NCI-H2029 (cell line): Measurements from ENCODE around the gene TBC1D16.

Experiments
- DNase-seq: peaks from one replicate; lab custom pipeline; 2025; lab: John Stamatoyannopoulos, UW

TBC1D16 gene

DNA sequence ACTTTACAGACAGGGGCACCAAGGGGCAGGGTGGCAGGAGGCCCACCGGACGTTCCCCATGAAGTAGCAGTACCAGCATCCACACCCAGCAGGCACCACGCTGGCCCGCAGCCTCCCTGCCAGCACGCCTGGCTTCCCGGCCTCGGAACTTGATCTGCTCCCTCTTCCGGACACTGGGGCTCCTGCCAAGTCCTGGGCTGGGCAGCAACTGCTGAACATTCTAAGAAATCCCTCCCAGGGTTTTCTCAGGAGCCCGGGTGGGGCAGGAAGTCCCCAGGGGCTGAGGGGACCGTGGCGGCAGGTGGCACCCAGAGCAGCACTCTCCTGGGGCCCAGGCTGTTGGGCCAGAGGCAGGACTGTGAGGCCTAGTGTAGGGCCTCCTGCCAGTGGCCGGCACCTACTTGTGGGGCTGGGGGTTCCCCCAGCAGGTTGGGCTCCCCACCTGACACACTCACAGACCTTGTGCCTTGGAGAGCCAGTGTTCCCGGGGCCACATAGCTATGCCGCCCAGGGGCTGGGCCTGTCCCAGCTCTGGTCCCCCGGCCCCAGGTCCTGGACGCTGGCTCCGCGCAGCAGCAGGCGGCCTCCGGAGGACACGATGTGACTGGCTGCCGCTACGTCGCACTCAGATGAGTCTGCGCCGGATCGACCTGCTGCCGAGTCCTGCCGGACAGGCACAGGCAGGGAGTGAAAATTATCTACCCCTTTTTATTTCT lies 110.3 kb downstream of the TBC1D16 start:
- DNase-seq = no peak

DNA sequence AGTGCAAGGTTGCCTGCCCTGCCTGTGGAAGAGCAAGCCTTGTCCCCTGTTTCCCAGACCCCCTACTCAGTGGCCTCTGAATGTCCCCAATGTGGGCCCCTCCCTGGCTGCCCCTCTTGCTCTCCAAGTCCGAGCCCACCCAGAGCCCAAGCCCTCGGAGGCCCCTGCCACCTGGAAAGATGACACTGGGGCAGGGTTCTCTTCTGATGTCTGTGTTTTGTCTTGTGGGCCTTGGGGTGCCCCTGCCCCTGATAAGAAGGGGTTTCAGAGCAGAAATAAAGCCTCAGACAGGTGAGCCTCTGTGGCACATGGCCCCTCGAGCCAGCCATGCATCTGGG lies 111.1 kb downstream of the TBC1D16 start:
- DNase-seq = no peak

DNA sequence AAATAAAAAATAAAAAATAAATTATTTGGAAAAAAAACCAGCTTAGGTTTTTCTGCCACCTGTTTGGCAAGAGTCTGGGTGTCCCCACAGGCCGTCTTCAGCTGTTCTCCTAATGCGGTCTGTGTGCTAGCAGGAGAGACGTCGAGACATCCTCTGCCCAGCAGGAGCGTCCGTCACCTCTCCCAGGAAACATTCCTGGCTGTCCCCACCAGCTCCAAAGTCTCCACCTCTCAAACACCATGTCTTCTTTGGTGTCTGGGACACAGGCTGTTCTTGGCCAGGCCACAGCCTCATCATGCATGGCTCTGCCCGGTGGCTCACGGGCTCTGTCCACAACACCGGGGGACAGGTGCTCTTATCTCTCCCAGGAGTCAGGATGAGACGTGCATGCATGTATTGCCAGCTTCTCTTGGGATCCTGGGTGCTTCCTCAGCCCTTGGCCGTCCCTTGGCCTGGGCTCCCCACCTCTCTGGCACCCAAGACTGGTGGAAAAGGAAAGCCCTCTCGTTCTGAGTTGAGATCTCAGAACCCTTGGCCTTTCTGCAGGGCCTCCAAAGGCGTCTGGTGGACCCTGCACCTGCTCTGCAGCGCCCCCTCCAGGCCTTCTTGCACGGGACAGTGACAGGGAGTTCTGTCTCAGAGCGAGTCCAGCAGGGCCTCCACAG lies 111.6 kb downstream of the TBC1D16 start:
- DNase-seq = no peak

DNA sequence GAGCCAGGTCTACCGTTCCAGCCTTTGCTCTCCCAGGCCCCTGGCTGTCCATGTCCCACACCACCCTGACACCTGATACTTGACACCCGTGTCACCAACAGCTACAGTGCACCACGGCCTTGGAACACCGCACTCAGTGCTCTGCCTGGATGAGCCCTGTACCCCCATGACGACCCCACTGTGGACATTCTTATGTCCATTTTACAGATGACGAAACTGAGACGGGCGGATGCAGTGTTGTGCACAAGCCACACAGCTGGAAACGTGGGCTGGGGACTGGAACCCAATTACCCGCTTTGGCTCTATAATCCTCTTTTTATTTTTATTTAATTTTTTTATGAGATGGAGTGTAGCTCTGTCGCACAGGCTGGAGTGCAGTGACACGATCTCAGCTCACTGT lies 112.9 kb downstream of the TBC1D16 start:
- DNase-seq = no peak

DNA sequence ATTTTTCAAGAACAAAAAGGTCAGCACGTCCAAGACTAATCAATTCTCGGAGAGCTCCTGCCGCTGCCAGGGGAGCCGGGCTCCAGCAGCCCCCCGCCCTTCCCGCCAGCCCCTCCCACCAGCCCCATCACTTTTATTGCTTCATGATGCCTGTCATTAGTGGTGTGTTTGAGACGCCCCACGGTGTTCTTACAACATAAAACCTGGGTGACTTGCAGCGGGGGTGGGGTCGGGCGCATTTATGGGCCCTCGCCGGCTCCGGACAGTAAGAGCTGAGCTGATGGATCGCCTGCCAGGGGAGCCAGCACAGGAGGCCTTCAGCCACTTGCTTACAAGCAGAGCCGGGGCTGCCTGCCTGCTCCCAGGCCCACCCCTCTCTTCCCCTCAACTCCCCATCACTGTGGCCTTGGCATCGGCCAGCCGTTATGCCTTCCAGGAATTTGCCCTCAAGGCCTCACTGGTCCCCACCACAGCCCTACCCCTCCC lies 113.5 kb downstream of the TBC1D16 start:
- DNase-seq = no peak

DNA sequence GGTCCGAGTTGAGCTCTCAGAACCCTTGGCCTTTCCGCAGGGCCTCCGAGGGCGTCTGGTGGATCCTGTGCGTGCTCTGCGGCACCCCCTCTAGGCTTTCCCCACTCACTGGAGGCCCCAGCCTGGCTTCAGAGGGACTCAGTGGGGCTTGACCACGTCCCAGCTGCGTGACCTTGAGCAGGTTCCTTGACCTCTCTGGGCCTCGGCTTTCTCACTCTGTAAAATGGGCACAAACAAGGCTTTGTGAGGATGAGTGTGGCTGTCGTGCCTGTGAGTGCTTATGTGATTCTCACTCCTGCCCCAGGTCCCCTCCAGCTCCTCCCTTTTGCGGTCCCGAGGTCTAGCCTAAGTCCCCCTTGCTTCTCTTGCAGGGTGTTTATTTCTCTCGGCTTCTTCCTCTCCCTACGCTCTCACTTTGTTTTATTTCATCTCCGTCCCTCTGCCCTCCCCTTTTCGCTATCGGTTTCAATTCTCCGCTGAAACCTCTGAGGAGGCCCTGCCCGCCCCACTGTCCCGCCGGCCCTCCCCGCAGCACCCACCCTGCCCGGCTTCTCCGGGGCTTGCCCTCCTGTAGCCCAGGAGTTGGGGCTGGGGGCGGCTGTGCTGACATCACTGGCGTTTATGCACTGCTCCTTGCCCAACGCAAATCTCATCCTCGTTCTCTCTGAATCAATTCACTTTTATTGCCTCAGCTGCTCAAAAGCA lies 114.1 kb downstream of the TBC1D16 start:
- DNase-seq = no peak

DNA sequence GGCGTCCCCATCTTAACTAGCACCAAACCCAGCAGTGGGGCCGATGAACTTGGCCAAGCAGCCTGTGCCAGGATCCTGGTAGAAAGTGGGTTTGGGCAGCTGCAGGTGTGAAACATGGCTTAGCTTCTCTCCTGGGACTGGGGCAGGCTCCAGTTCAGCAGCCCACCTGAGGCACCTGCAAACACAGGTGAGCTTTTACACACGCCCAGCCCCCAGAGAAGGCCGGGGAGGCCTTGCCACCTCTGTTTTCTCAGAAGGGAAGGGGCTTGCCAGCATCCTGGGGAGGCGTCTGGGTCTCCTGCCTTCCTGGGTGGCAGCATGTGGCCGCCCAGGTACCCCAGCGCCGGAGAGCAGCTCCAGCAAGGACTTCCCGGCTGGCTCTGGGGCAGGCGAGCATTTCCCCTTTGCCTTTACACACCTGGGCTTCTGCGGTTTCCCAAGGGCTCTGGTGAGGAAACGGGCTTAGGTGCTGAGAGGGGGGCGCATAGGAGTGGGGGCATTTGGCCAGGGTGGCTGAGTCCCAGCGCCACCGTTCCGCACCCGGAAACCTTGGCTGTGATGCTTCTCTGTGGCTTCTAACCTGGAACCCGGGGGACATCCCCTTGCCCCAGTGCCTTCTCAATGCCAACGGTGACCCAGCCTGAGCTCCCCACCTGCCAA lies 114.8 kb downstream of the TBC1D16 start:
- DNase-seq = no peak

DNA sequence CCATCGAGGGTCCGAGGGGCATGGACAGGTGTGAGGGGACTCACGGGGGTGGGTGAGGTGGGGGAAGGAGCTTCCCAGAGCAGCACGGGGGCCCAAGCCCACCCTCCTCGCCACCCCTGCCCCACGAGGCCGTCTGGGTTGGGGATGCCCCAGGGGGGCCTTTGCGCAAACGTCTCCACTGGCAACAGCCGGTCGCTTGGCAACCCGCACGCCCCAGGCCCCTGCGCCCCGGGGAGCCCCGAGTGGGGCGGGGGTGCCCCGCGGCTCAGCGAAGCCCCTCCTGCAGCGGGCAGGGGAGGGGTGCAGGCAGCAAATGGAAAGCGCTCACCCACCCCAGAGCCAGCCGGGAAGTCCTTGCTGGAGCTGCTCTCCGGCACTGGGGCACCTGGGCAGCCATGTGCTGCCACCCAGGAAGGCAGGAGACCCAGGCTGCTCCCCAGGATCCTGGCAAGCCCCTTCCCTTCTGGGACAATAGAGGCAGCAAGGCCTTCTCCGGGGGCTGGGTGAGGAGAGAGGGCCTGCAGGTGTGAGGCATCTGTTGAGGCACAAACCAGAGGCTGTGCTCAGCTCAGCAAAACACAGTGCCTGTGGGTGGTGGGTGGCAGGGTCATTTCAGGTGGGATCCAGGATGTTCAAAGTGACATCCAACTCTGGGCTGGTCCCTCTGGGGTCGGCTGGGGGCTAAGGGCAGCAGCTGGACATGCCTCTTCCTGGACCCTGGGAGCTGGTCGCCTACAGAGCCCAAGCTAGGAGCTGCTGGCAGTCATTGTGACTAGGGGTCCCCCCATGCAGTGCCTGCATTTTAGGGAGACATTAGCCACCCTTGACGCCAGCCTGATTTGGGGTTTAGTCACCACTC lies 115.6 kb downstream of the TBC1D16 start:
- no peak for DNase-seq

DNA sequence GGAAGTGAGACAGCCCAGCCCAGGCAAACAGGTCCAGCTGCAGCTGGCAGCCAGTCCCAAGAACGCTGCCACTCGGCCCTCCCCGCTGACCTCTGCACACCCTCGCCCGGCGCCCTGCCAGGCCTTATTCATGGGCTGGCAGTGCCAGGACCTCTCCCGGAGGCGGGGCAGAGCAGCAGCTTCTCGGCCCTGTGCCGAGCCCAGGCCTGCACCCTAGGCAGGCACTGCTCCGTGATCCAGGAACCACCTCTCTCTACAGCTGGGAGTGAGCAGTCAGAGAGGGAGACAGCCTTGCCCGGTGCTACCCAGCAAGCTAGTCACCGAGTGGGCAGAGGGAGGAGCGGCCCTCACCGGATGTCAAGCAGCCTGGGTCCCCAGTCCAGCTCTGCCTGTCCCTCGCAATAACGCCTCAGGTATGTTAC lies 116.5 kb downstream of the TBC1D16 start:
- peak; percentile 83 for DNase-seq

DNA sequence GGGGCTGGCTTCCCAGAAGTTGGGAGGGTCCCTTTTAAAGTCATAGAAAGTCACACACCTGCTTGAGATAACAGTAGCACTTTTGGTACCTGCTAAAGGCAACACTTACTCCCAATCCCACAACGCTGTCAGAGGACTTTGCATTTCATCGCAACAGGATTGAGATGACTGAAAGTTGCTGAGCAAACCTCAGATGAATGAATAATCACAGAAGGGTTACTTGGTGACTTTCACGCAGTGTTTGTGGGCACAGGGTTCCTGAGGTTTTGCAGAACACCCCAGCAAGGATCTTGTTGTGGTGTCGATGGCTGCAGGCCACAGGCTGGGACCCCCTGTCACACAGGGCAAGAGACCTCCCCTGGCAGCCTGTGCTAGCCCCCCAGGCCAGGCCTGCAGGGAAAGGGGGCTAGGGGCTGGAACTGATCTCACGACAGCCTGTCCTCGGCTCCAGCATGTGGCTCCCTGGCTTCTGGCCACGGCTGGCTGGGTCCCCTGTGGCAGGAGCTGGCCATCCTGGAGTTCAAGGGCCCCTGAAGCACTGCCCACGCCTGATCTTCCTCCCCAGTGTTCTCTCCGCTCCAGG lies 117.0 kb downstream of the TBC1D16 start:
- DNase-seq = no peak

DNA sequence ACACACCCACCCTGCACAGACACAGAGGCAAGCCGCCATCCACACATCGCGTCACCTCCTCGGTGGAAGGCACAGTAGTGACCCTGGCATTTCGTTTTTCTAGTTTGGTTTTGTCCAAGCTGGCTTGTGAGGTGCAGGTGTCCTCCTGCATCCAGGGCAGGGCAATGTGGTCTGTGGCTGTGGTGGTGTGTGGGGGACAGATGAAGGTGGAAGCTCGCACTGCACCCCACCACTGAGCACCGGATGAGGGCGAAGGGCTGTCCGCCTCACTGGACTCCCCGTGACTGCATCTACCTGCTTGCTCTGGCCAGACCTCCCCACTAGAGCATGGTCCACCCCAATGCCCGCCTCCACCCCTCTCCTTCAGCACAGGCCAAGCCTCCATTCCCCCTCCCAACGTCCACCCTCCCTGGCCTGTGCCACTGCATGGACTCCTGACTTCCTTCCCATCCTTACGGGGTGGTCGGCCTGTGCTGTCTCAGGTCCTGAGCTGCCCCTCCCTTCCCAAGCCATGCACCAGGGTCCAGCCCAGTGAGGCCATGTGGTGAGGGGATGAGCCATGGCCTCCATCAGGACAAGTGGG lies 117.7 kb downstream of the TBC1D16 start:
- DNase-seq = no peak

DNA sequence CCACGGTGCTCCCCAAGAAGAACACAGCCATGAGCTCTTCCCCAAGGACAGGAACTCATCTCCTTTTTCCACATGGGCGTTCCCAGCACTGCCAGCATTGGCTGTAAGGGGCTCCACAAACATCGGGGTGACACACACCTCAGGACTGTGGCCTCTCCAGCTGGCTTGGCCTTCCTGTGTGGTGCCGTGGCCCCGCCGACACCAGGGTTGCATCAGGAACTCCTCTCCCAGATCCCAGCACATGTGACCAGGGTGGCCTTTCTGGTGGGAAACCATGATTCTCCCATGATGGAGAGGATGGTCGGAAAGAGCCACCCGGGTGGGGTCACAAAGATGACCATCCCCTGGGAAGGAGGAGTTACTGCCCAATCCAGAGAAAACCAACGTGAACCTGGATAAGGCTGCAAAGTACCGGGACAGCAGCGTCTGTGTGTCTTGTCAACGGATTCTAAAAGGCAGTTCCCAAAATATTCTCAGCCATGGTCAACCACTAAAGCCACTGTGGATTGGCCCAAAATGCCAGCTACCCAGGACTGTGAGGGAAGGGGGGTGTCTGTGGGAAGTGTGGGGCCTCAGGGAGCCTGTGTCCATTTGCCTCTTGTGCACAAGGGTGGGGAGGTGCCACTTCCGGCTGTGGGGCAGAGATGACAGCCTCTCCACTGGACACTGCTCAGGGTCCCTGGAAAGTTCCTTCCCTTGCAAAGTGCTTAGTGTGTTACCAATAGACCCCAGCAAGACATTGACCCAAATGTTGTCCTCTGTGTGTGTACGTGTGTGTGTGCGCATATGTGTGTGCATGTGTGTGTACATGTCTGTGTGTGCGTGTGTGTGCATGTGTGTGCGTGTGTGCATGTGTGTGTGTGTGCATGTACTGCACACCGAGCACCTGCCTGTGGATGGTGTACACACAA lies 118.4 kb downstream of the TBC1D16 start:
- DNase-seq = no peak

DNA sequence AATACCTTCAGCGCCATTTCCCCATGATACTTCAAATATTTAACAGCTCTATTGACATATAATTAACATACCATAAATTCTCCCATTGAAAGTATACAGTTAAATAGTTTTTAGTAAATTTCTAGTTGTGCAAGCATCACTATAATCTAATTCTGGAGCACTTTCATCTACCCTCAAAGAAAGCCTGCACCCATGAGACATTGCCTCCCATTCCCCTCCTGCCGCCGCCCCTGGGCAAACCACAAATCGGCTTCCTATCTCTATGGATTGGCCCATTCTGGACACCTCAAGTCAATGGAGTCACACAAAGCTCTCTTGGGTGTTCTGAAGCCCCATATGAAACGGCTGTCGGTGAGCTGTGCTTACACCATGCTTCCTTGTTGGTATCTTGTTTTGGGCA lies 119.2 kb downstream of the TBC1D16 start:
- no peak for DNase-seq

DNA sequence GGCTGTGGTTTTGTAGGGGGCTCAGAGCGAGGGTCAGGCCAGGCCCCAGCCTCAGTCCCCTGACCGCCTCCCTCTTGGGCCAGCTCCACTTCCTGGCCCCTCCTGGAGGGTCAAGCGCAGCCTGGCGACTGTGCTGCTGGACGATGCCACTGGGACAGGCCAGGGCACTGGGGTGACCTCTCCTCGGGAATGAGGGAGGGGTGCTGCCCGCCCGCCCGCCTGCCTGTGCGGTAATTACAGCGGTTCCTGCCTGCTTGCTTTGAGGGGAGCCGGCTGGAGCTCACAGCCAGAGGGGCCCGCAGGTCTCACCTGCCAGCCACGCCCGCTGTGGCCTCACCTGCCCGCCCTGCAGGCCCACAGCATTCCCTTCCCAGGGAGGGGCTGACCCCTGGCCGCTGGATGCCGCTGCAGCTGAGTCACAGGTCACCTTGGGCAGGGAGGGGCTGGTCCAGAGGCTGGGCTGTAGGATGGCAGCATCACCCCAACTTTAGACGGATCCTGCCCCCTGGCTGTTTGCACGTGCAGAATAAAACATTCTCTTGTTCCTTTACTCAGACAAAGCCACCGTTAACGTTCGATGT lies 119.7 kb downstream of the TBC1D16 start:
- no peak for DNase-seq

DNA sequence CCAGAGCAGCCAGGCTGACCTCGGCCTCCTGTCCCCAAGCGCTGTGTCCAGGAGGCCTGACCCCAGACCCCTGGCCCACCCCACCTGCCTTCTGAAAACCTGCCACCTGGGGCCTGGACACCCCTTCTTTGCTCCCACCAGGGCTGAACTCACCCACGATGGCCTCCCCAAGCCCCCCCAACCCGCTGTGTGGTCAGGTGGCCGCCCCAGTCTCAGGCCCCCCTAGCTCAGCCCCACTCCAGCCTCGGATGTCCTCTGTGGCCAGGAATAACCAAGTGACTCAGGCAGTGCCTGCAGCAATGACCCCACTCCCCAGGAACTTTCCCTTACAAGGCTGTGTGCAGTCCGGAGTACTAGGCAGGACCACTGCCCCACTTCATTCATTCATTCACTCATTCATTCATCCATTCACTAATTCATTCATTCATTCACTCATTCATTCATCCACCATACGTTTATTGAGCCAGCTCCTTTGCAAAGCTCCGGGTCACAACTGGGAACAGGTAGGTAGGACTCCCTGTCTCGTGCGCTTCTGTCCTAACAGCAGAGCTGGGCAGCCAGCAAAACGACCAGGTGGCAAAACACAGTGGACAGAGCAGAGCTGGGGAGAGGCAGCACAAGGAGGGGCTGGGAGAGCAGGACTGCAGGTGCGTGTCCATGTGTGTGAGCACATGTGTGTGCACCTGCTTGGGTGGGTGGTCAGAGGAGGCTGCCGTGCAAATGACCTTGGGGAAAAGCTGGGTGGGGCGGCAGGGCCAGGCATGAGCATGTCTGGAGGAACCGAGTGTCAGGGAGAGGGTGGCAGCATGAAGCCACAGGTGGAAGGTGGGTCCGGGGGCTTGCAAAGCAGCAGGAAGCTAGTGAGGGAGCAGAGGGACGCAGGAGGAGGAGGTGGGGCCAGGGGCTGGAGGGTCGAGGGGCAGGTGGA lies 120.6 kb downstream of the TBC1D16 start:
- no peak for DNase-seq

DNA sequence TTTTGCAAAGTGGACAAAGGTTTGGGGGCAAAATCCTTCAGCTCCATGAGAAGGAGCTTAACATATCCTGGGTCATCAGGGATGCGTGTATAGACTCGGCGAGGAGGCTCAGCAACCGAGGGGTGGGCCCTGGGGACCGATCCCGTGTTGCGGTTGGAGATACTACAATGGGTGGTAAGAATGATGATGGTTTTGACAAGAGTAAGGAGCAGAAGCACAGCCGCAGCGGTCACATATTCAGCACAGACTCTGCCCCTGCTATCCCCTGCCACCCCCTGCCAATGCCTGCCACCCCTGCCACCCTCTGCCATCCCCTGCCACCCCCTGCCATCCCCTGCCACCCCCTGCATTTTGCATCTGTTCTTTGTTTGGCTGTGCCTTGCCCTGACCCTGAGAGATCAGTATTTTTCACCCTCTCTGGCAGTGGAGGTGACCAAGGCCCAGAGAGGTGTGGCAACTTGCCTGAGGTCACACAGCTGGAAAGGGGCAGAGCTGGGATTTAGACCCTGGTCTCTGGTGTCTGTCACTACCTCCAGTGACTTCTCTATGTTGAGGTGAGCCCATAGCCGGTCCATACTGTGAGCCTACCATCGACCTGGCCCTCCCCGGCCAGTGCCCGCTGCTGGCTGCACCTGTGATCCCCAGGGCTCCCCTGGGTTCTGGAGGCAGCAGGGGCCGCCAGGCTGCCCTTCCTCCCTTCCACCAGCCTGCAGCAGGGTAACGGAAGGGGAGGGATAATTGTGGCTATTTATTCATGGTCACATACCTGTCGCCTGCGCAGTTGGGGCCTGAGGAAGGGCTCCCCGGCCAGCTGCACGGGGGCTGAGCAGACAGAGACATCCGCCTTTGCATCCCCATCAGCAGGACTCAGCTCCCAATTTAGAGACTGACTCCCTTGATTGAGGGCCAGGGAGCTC lies 121.5 kb downstream of the TBC1D16 start:
- no peak for DNase-seq

DNA sequence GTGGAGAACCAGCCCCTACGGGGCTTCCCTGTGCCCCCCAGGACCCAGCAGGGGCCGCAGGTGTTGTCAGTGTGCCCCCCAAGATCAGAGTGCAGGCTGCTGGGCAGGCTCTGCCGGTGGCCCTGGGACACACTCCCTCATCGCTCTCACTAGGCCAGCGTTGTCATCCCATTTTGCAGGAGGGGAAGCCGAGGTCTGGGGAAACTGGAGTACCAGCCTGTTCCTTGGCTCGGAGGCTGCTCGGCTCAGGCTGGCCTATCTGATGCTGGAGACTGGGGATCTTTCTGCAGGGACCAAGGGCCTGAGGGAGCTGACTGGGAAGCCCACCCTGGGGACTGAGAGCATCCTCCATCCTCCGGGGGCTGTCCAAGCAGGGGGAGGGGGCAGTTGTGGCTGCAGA lies 122.2 kb downstream of the TBC1D16 start:
- DNase-seq = no peak
